Glutamatergic neuron (in vitro differentiated cells): Measurements from ENCODE around the gene C16orf95. TPM values are rescaled to one million over a fixed set of nuclear protein-coding genes. Genes with fewer than 3 reads are reported as not detected.

Source experiments
- DNase-seq: peaks from one replicate; pipeline ENCODE4 v3.0.0; 2022
- H3K27ac Mint-ChIP-seq: one replicate; pipeline ENCODE4 v1.8.0; 2020; ENCODE audit warnings: mild to moderate bottlenecking, mixed read lengths, inconsistent platforms; ENCODE audit not compliant: unreplicated experiment
- H3K27me3 Mint-ChIP-seq: one replicate; pipeline ENCODE4 v1.8.0; 2020; ENCODE audit warnings: mild to moderate bottlenecking, moderate library complexity, mixed read lengths, inconsistent platforms; ENCODE audit not compliant: unreplicated experiment
- H3K36me3 Mint-ChIP-seq: one replicate; pipeline ENCODE4 v1.8.0; 2020; ENCODE audit warnings: mild to moderate bottlenecking, mixed read lengths, inconsistent platforms; ENCODE audit not compliant: unreplicated experiment
- H3K4me1 Mint-ChIP-seq: one replicate; pipeline ENCODE4 v1.8.0; 2020; ENCODE audit warnings: mild to moderate bottlenecking, low read depth, mixed read lengths, inconsistent platforms; ENCODE audit not compliant: unreplicated experiment
- H3K4me3 Mint-ChIP-seq: one replicate; pipeline ENCODE4 v1.8.0; 2020; ENCODE audit warnings: mild to moderate bottlenecking, mixed read lengths, inconsistent platforms; ENCODE audit not compliant: unreplicated experiment
- H3K9me3 Mint-ChIP-seq: one replicate; pipeline ENCODE4 v1.8.0; 2020; ENCODE audit warnings: mild to moderate bottlenecking, moderate library complexity, mixed read lengths, inconsistent platforms; ENCODE audit not compliant: unreplicated experiment
- total RNA-seq: library from RNA; stranded (reverse); fragmentation: NEBNext Ultra II Directional; extraction: Animal tissue kit (Norgen Biotek cat#: 25700); gene quantifications from one replicate; pipeline ENCODE4 v1.2.1, GENCODE V29; 2021; ENCODE audit not compliant: unreplicated experiment
- TF ChIP-seq, protein P1 (sequence below): fragments of 200-600 bp; sonication (generic); IDR thresholded peaks from one replicate; pipeline ENCODE4 v1.5.0; 2021; ENCODE audit not compliant: partially characterized antibody, unreplicated experiment

Gene C16orf95
- total RNA-seq, 1 donor from 2014 or later: 9.2 TPM

DNA sequence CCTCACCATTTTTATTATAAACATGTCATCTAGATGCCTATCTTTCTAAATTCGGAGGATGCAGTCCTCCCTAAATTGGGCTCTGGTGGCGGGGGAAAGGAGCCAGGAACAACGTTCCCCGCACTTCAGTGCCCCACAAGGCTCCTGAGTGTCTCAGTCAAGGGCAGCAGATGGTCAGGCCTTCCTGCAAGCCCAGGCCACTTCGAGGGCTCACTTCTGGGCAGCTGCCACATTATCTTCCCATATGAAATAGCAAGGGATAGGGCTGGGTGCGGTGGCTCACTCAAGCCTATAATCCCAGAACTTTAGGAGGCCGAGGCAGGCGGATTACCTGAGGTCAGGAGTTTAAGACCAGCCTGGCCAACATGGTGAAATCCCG is 34.1 kb upstream of the C16orf95 start:
- TF ChIP-seq, protein P1, sequence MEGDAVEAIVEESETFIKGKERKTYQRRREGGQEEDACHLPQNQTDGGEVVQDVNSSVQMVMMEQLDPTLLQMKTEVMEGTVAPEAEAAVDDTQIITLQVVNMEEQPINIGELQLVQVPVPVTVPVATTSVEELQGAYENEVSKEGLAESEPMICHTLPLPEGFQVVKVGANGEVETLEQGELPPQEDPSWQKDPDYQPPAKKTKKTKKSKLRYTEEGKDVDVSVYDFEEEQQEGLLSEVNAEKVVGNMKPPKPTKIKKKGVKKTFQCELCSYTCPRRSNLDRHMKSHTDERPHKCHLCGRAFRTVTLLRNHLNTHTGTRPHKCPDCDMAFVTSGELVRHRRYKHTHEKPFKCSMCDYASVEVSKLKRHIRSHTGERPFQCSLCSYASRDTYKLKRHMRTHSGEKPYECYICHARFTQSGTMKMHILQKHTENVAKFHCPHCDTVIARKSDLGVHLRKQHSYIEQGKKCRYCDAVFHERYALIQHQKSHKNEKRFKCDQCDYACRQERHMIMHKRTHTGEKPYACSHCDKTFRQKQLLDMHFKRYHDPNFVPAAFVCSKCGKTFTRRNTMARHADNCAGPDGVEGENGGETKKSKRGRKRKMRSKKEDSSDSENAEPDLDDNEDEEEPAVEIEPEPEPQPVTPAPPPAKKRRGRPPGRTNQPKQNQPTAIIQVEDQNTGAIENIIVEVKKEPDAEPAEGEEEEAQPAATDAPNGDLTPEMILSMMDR: no peak
- H3K27ac Mint-ChIP-seq: peak overlapping the region; percentile 99

GRCh38 chr16:87350681-87351319 is 33.6 kb upstream of the C16orf95 start:
- Mint-ChIP-seq H3K9me3 (peaks cover 12% of the 10 kb centered on the region), H3K36me3 (no peaks in the 10 kb centered on the region), H3K27me3 (peaks cover 7% of the 10 kb centered on the region), H3K4me1 (peaks cover 40% of the 10 kb centered on the region), H3K27ac (peak overlapping the region; percentile 99), H3K4me3 (peak overlapping the region; percentile 82)
- peak; percentile 71 for DNase-seq
- TF ChIP-seq, protein P1: no peak

More for the DNA sequence above, 34.1 kb upstream of the C16orf95 start:
- peaks cover 9% of the 10 kb centered on the region for H3K27me3 Mint-ChIP-seq
- H3K36me3 Mint-ChIP-seq: no peaks in the 10 kb centered on the region
- DNase-seq: peak; percentile 63
- peak overlapping the region; percentile 82 for H3K4me3 Mint-ChIP-seq
- peaks cover 41% of the 10 kb centered on the region for H3K4me1 Mint-ChIP-seq
- peaks cover 12% of the 10 kb centered on the region for H3K9me3 Mint-ChIP-seq

- no peak for DNase-seq
- Mint-ChIP-seq H3K36me3 (no peaks in the 10 kb centered on the region), H3K27ac (peak overlapping the region; percentile 99), H3K9me3 (peaks cover 14% of the 10 kb centered on the region), H3K27me3 (peaks cover 7% of the 10 kb centered on the region), H3K4me3 (peak overlapping the region; percentile 4), H3K4me1 (peaks cover 40% of the 10 kb centered on the region)
- TF ChIP-seq, protein P1: no peak
Observed at GRCh38 chr16:87350031-87350430, 32.8 kb upstream of the C16orf95 start.

- no peak for DNase-seq
- Mint-ChIP-seq H3K36me3 (no peaks in the 10 kb centered on the region), H3K4me3 (no peak overlapping the region), H3K27ac (peak overlapping the region; percentile 14), H3K9me3 (peaks cover 14% of the 10 kb centered on the region), H3K4me1 (peaks cover 47% of the 10 kb centered on the region), H3K27me3 (peaks cover 8% of the 10 kb centered on the region)
- TF ChIP-seq, protein P1: no peak
Observed at GRCh38 chr16:87348616-87349157, 31.5 kb upstream of the C16orf95 start.

DNA sequence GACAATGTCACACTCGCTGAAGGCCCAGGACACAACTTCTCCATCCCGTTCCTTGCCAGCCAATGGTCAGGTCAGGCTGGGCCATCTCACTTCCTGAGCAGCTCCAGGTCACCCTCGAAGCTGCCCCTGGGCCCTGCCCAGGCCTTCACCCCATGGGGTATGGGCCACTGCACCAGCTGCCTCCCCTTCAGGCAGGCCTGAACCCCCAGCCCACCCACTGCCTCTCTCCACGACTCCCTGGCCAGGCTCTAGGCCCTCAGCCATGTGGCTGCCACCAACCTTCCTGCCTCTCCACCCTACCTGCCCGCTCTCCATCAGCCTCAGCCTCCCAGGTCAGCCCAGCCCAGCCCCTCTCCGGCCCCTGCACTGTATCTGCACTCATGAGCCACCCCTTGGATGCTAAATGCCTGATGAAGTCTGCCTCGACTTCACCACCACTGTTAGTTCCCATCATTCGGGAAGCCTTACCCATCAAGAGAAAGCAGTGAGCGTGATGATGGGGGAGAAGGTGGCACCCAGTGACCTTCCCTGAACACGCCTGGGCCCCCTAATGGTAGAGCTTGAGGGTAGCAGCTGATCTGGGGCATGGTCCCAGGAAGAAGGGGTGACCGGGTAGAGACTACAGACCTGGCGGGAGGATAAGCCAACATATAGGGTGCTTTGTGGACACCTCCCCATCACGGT is 30.9 kb upstream of the C16orf95 start:
- Mint-ChIP-seq H3K27me3 (peaks cover 8% of the 10 kb centered on the region), H3K27ac (no peak overlapping the region), H3K36me3 (peaks cover 1% of the 10 kb centered on the region), H3K9me3 (peaks cover 15% of the 10 kb centered on the region), H3K4me1 (peaks cover 46% of the 10 kb centered on the region), H3K4me3 (no peak overlapping the region)
- DNase-seq: no peak
- TF ChIP-seq, protein P1: no peak
